Measurements from ENCODE around the gene CTNND2.

DNA sequence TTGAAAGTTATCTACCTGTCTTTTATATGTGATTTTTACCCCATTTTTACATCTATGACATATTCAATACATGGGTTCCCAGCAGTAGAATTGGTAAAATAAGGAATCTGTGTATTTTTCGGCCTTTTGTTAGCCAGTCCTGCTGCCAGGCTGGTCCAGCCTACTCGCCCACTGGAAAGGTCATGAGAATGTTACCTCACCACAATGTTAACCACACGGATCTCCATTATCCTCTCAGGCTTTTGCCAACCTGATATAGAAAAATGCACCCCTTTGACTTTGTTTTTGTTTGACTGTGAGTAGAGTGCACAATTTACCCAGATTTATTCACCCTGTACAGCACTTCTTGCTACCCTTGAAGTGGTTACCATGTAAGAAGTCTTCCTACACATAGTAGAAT, 167.2 kb downstream of the CTNND2 start:
- TF ChIP-seq, protein P1, sequence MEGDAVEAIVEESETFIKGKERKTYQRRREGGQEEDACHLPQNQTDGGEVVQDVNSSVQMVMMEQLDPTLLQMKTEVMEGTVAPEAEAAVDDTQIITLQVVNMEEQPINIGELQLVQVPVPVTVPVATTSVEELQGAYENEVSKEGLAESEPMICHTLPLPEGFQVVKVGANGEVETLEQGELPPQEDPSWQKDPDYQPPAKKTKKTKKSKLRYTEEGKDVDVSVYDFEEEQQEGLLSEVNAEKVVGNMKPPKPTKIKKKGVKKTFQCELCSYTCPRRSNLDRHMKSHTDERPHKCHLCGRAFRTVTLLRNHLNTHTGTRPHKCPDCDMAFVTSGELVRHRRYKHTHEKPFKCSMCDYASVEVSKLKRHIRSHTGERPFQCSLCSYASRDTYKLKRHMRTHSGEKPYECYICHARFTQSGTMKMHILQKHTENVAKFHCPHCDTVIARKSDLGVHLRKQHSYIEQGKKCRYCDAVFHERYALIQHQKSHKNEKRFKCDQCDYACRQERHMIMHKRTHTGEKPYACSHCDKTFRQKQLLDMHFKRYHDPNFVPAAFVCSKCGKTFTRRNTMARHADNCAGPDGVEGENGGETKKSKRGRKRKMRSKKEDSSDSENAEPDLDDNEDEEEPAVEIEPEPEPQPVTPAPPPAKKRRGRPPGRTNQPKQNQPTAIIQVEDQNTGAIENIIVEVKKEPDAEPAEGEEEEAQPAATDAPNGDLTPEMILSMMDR (tag by site-specific recombination; IDR thresholded peaks at IDR 0.05) = no peak
- TF ChIP-seq, protein P2, sequence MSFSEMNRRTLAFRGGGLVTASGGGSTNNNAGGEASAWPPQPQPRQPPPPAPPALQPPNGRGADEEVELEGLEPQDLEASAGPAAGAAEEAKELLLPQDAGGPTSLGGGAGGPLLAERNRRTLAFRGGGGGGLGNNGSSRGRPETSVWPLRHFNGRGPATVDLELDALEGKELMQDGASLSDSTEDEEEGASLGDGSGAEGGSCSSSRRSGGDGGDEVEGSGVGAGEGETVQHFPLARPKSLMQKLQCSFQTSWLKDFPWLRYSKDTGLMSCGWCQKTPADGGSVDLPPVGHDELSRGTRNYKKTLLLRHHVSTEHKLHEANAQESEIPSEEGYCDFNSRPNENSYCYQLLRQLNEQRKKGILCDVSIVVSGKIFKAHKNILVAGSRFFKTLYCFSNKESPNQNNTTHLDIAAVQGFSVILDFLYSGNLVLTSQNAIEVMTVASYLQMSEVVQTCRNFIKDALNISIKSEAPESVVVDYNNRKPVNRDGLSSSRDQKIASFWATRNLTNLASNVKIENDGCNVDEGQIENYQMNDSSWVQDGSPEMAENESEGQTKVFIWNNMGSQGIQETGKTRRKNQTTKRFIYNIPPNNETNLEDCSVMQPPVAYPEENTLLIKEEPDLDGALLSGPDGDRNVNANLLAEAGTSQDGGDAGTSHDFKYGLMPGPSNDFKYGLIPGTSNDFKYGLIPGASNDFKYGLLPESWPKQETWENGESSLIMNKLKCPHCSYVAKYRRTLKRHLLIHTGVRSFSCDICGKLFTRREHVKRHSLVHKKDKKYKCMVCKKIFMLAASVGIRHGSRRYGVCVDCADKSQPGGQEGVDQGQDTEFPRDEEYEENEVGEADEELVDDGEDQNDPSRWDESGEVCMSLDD (tag by site-specific recombination; IDR thresholded peaks at IDR 0.05) = no peak
- no peak for TF ChIP-seq ZNF121 (tag by site-specific recombination; IDR thresholded peaks at IDR 0.05)
- TF ChIP-seq ZNF140 (tag by site-specific recombination; IDR thresholded peaks at IDR 0.05) = no peak
- TF ChIP-seq GFI1B (tag by site-specific recombination; IDR thresholded peaks at IDR 0.05) = no peak
- TF ChIP-seq BCL11A (tag by site-specific recombination; IDR thresholded peaks at IDR 0.05; ENCODE audit: low read depth) = no peak
- TF ChIP-seq, protein P3, sequence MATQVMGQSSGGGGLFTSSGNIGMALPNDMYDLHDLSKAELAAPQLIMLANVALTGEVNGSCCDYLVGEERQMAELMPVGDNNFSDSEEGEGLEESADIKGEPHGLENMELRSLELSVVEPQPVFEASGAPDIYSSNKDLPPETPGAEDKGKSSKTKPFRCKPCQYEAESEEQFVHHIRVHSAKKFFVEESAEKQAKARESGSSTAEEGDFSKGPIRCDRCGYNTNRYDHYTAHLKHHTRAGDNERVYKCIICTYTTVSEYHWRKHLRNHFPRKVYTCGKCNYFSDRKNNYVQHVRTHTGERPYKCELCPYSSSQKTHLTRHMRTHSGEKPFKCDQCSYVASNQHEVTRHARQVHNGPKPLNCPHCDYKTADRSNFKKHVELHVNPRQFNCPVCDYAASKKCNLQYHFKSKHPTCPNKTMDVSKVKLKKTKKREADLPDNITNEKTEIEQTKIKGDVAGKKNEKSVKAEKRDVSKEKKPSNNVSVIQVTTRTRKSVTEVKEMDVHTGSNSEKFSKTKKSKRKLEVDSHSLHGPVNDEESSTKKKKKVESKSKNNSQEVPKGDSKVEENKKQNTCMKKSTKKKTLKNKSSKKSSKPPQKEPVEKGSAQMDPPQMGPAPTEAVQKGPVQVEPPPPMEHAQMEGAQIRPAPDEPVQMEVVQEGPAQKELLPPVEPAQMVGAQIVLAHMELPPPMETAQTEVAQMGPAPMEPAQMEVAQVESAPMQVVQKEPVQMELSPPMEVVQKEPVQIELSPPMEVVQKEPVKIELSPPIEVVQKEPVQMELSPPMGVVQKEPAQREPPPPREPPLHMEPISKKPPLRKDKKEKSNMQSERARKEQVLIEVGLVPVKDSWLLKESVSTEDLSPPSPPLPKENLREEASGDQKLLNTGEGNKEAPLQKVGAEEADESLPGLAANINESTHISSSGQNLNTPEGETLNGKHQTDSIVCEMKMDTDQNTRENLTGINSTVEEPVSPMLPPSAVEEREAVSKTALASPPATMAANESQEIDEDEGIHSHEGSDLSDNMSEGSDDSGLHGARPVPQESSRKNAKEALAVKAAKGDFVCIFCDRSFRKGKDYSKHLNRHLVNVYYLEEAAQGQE (tag by site-specific recombination; IDR thresholded peaks at IDR 0.05) = no peak
- TF ChIP-seq TRIM28 (IDR thresholded peaks at IDR 0.05; ENCODE audit: borderline replicate concordance, low read length) = no peak
- TF ChIP-seq, protein P4, sequence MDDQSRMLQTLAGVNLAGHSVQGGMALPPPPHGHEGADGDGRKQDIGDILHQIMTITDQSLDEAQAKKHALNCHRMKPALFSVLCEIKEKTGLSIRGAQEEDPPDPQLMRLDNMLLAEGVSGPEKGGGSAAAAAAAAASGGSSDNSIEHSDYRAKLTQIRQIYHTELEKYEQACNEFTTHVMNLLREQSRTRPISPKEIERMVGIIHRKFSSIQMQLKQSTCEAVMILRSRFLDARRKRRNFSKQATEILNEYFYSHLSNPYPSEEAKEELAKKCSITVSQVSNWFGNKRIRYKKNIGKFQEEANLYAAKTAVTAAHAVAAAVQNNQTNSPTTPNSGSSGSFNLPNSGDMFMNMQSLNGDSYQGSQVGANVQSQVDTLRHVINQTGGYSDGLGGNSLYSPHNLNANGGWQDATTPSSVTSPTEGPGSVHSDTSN (CRISPR knock-in tag; IDR thresholded peaks at IDR 0.05) = no peak
- no peak for TF ChIP-seq ZNF610 (tag by site-specific recombination; IDR thresholded peaks at IDR 0.05; ENCODE audit: borderline replicate concordance)
- TF ChIP-seq ZNF558 (tag by site-specific recombination; IDR thresholded peaks at IDR 0.05) = no peak
- no peak for TF ChIP-seq ZNF391 (tag by site-specific recombination; IDR thresholded peaks at IDR 0.05; ENCODE audit: borderline replicate concordance, low read depth)
- no peak for TF ChIP-seq ZNF274 (IDR thresholded peaks at IDR 0.05; ENCODE audit: low read length)
- no peak for TF ChIP-seq ZNF274 (tag by site-specific recombination; IDR thresholded peaks at IDR 0.05; ENCODE audit: borderline replicate concordance)
- TF ChIP-seq ZNF404 (tag by site-specific recombination; IDR thresholded peaks at IDR 0.05) = no peak
